HG02610 (cell line): Measurements from ENCODE around the gene DAD1.
A peak's percentile ranks its signal among the peaks of the same experiment; 100 is the strongest.
"Not testable (repeated sequence)": the region's sequence is repeated elsewhere in the genome, so short reads cannot be mapped to it uniquely, and the experiment has no call there.

Experiments
- ATAC-seq: cut with Tn5 transposase; IDR thresholded peaks from one replicate; pipeline ENCODE4 v1.9.1; 2021; ENCODE audit warnings: mild to moderate bottlenecking, moderate library complexity; ENCODE audit not compliant: unreplicated experiment

The DAD1 gene

DNA sequence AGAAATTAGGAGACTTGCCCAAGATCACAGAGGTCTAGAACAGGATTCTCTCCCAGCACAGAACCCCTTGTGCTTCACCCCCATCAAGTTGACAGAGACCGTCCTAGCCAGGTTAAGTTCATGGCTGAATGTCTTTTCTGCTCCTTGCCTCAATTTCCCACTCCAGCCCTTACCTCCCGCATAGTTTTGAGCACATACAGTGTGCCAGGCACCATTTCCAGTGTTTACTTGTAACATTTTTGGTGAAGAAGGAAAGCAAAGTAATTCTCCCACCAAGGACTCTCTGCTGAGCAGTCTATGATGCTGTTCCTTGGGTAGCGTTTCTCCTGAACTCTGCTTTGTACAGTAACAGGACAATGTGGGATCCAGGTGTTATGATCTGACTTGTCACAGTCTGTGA is 10.3 kb upstream of the DAD1 start:
- ATAC-seq = no peak

GRCh38 chr14:22598896-22599244 is 9.8 kb upstream of the DAD1 start:
- no peak for ATAC-seq

- ATAC-seq = peak; percentile 67
Measured at GRCh38 chr14:22598099-22598895, 9.3 kb upstream of the DAD1 start, which contains the start of gene ABHD4. ABHD4 (plus strand) TSS chr14:22598300; CDS start chr14:22598307, 7 bp downstream.

- ATAC-seq = no peak
Measured at GRCh38 chr14:22597771-22598098, 8.7 kb upstream of the DAD1 start.

- ATAC-seq = no peak
Measured at GRCh38 chr14:22597265-22597664, 8.2 kb upstream of the DAD1 start.

DNA sequence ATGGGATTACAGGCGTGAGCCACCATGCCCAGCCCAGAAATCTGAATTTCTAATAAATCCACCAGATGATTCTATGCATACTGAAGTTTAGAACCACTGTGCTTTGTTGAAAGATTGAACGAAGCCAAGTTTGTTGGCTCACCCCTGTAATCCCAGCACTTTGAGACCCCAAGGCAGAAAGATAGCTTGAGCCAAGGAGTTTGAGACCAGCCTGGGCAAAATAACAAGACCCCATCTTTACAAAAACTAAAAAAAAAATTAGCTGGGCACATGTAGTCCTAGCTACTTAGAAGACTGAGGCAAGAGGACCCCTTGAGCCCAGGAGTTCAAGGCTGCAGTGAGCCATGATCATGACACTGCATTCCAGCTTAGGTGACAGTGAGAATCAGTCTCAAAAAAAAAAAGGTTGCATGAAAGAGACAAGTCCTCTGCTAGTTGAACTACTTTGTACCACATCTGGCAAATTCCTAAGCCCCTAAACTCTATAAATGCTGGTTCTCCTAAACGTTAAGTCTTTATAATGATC is 7.4 kb upstream of the DAD1 start:
- ATAC-seq = no peak

- ATAC-seq = no peak
Measured at GRCh38 chr14:22594156-22594716, 5.2 kb upstream of the DAD1 start.

DNA sequence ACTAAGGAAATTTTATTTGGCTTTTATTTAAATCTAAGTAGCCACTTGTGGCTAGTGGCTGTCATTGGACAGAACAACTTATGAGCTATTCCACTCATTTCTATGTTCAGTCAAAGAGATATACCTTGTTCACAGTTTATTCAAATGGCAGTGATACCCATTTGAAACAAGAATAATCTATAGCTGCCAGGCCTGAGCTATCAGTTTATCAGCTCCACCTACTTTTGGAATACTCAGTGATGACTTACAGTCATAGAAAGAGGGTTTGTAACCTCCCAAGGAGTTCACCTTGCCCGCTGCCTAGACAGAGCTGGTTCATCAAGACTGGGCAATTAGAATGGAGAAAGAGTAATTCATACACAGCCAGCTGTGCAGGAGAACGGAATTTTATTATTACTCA is 4.6 kb upstream of the DAD1 start:
- ATAC-seq = no peak

- no peak for ATAC-seq
Measured at GRCh38 chr14:22593189-22593588, 4.2 kb upstream of the DAD1 start.

DNA sequence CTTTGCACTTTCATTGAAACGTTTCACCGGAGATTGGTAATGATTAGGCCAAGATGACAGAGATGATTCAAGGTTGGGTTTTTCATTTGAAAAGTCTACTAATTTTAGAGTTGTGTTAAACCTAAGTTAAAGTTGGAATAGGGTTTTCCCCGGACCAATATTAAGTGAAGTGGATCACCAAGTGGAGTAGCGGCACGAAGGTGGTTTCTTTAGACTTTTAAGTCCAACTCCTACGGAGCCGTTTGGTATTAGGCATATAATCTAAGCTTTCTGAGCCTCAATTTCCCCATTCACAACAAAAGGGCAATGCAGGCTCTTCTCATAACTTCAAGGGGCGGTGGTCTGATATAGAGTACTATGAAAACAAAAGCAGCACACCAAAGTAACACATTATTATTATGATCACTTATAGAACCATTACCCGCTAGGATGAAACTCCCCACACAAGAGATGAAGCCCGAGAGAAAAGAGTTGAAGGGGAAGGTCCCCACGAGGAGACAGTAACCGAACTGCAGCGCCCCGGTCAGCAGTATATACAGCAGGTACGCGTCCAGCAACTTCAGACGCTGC is 413 bp downstream of the DAD1 start:
- ATAC-seq = no peak

DNA sequence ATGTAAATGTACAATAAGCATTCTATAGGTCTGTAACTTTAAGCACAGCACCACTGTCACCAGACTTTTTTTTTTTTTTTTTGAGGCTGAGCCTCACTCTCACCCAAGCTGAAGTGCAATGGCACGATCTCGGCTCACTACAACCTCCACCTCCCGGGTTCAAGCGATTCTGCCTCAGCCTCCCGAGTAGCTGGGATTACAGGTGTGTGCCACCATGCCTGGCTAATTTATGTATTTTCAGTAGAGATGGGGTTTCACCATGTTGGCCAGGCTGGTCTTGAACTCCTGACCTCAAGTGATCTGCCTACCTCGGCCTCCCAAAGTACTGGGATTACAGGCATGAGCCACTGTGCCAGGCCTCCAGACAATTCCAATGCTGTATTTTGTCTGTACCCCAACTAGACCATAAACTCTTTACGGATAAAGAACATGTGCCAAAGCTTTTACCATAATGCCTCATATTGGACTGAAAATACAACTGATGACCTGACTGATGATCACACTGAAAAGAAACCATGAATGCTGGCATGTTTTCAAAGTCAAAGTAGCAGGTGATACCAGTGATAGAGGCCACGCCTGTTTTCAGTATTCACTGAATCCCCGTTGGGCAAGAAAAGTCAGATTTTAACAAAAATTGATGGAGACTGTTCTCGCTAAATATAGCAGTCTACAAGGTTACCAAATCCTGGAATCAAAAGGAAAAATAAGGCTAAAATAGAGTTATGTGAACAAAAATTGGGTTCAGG is 1.2 kb downstream of the DAD1 start:
- not testable (repeated sequence) for ATAC-seq

DNA sequence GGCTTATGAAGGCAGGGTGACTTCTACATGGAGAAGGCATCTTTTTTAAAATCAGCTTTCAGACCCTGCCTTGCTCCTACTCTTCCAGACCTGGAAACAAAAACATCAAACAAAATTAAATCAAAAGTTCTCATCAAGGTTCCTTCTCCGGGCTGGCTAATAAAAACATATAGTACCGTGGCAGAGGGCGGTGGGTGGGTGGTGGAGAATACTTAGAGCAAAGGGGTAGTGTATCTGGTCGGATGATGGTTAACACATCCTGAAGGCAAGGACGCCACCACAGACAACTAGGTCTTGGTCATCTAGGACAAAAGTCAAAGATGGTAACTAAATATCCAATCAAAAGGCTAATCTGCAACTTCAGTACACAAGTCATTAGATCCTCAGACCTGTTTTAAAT is 1.8 kb downstream of the DAD1 start:
- no peak for ATAC-seq

DNA sequence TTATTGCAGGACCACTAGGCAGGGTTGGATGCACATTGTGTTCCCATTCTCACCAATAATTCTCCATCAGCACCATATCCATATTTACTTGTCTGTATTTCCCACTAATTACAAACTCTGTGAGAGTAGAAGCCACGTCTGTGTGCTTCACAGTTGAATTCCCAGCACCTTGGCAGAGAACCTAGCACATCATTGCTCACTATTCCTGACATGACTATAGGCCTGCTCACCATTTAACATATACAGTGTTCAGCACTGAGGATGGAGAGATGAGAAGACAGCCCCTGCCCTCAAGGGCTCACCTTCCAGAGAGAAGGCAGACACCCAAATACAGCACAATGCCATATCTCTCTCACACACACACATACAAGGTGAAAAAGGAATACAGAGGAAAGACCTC is 5.0 kb downstream of the DAD1 start:
- ATAC-seq = peak; percentile 33

- ATAC-seq = no peak
Measured at GRCh38 chr14:22580625-22581024, 8.4 kb downstream of the DAD1 start.

- ATAC-seq = no peak
Measured at GRCh38 chr14:22579881-22580280, 9.1 kb downstream of the DAD1 start.

DNA sequence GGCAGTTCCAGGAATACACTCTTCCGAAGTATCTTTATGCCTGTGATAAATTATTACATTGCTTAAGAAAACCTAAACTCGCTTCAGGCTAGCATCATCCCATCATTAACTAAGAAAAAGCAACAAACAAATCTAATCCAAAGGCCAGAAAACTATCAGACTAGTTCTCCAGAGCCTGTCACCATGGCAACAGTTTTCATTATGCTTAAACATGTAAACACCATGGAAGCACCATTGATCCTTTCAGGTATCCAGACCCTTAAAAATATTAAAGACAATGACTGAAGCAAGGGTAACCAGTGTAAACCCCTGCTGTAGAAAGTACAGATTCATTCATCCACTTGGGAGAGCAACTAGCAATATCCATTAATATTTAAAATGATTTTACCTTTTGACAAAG is 9.8 kb downstream of the DAD1 start:
- no peak for ATAC-seq

- no peak for ATAC-seq
Measured at GRCh38 chr14:22577334-22577908, 11.6 kb downstream of the DAD1 start.

- no peak for ATAC-seq
Measured at GRCh38 chr14:22573804-22574203, 15.2 kb downstream of the DAD1 start.

- ATAC-seq = no peak
Measured at GRCh38 chr14:22572562-22573058, 16.4 kb downstream of the DAD1 start.

DNA sequence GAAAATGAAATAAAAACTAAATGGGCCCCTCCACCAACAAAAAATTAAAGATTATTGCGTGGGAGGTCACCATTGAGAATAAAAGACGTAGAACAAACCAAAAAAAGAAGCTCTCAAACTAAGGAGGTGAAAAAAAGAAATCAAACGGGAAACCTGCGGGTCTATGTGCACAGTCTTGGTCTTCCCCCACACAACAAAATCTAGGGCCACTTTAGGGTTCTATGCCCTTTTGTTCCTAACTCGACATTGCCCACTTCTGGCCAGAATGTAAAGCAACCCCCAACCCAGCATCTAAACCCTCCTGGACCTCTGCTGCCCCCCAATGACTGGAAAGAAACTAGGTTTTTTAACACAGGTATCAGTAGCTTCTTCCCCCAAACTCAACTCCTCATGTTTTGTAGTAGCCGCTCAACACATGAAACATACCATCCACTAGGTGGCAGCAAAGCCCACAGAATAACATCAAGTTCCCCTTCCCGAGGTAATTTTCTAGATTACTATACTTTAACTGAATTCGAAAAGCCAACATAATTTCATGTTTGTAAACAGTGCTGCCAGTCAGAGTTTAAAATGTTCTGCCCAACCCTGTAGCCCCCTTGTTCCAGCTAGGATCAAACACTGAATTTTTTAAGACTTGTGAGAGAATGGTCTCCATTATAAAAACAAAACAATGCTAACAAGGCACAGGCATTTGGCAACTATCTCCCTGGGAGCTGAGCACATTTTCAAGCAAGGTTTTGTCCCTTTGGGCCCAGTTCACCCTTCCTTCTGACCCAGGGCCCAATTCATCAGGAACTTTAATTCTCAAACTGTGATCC is 18.7 kb downstream of the DAD1 start:
- ATAC-seq = peak; percentile 44
